ENCODE measurements around the gene ARL8B. TPM values are rescaled to one million over a fixed set of nuclear protein-coding genes. Genes with fewer than 3 reads are reported as not detected.

Gene ARL8B
- total RNA-seq, 2 donors from 2014 or later: 32.8 to 52.6 TPM

DNA sequence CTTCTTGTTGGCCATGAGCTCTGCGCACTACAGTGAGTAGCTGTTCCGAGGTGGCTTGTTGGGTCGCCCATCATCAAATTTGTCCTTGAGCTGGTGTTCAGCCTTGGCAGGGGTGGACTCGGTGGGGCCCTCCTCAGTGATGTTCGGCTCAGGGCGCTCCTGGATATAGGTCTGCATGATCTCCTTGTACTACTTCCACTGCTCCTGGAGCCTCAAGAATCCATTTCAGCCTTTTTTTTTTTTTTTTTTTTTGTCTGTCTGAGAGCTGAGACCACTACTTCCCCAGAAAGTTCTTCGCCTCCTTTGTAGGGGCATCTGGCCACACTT is 39.3 kb upstream of the ARL8B start:
- Histone ChIP-seq H3K9me3 (no peaks in the 10 kb centered on the region), H3K27ac (no peak overlapping the region)

DNA sequence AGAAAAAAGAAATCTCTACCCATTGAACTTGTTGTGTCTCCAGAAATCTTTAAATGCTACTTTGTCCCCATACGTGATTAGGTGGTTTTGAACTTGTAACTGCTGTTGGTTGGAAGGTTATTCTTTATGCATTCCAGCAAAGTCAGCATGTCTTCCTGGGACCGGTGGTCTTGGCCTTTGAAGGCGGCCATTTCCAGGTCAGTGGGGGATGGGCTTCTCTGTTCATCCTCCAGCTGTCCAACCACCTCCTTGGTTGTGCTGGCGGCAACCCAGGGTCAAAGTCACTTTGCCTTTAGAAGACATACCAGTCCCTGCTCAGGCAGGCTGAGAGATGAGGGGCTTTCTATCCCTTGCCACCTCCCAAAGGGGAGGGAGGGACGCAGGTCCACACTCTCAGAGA is 37.9 kb upstream of the ARL8B start:
- TF ChIP-seq CTCF (IDR thresholded peaks at IDR 0.05): no peak
- Histone ChIP-seq H3K36me3 (no peaks in the 10 kb centered on the region), H3K27ac (no peak overlapping the region), H3K4me3 (no peak overlapping the region), H3K9me3 (no peaks in the 10 kb centered on the region), H3K27me3 (replicated peaks; ENCODE audit: insufficient read depth) (no peaks in the 10 kb centered on the region), H3K4me1 (ENCODE audit: control insufficient read depth in 1 of 2, low read depth in 2 of 2) (peaks cover 0 to 6% of the 10 kb centered on the region in 2 donors)
- ATAC-seq (ENCODE audit: insufficient number of reproducible peaks, low FRiP score, low read depth) (no peak), DNase-seq (ENCODE audit: low spot score) (no peak)

More for the DNA sequence above, 39.3 kb upstream of the ARL8B start:
- DNase-seq (ENCODE audit: low spot score) (no peak), ATAC-seq (ENCODE audit: insufficient number of reproducible peaks, low FRiP score, low read depth) (no peak)
- Histone ChIP-seq H3K4me1 (ENCODE audit: control insufficient read depth in 1 of 2, low read depth in 2 of 2) (peaks cover 0 to 5% of the 10 kb centered on the region in 2 donors), H3K36me3 (no peaks in the 10 kb centered on the region), H3K27me3 (replicated peaks; ENCODE audit: insufficient read depth) (no peaks in the 10 kb centered on the region), H3K4me3 (no peak overlapping the region)
- no peak for TF ChIP-seq CTCF (IDR thresholded peaks at IDR 0.05)

- H3K27ac ChIP-seq: no peak overlapping the region
- no peaks in the 10 kb centered on the region for H3K9me3 ChIP-seq
- no peak overlapping the region for H3K4me3 ChIP-seq
- TF ChIP-seq CTCF (IDR thresholded peaks at IDR 0.05): no peak
- no peaks in the 10 kb centered on the region for H3K36me3 ChIP-seq
- peaks cover 0 to 6% of the 10 kb centered on the region in 2 donors for H3K4me1 ChIP-seq (ENCODE audit: control insufficient read depth in 1 of 2, low read depth in 2 of 2)
- no peak for DNase-seq (ENCODE audit: low spot score)
- no peaks in the 10 kb centered on the region for H3K27me3 ChIP-seq (replicated peaks; ENCODE audit: insufficient read depth)
- ATAC-seq (ENCODE audit: insufficient number of reproducible peaks, low FRiP score, low read depth): no peak
These were observed 35.4 kb upstream of the ARL8B start for GRCh38 chr3:5086708-5087107.

GRCh38 chr3:5087209-5087608 is 34.9 kb upstream of the ARL8B start:
- no peaks in the 10 kb centered on the region for H3K36me3 ChIP-seq
- no peak for TF ChIP-seq CTCF (IDR thresholded peaks at IDR 0.05)

GRCh38 chr3:5090197-5090596 is 31.9 kb upstream of the ARL8B start:
- H3K4me3 ChIP-seq: no peak overlapping the region
- no peak for DNase-seq (ENCODE audit: low spot score)
- no peaks in the 10 kb centered on the region for H3K9me3 ChIP-seq
- H3K36me3 ChIP-seq: no peaks in the 10 kb centered on the region
- peaks cover 0 to 6% of the 10 kb centered on the region in 2 donors for H3K4me1 ChIP-seq (ENCODE audit: control insufficient read depth in 1 of 2, low read depth in 2 of 2)
- H3K27me3 ChIP-seq (replicated peaks; ENCODE audit: insufficient read depth): no peaks in the 10 kb centered on the region
- no peak for TF ChIP-seq CTCF (IDR thresholded peaks at IDR 0.05)
- H3K27ac ChIP-seq: no peak overlapping the region
- no peak for ATAC-seq (ENCODE audit: insufficient number of reproducible peaks, low FRiP score, low read depth)

More at GRCh38 chr3:5087209-5087608, 34.9 kb upstream of the ARL8B start:
- H3K27me3 ChIP-seq (replicated peaks; ENCODE audit: insufficient read depth): no peaks in the 10 kb centered on the region
- H3K4me1 ChIP-seq (ENCODE audit: control insufficient read depth in 1 of 2, low read depth in 2 of 2): peaks cover 0 to 6% of the 10 kb centered on the region in 2 donors
- DNase-seq (ENCODE audit: low spot score) (no peak), ATAC-seq (ENCODE audit: insufficient number of reproducible peaks, low FRiP score, low read depth) (no peak)
- no peak overlapping the region for H3K27ac ChIP-seq
- H3K9me3 ChIP-seq: no peaks in the 10 kb centered on the region
- no peak overlapping the region for H3K4me3 ChIP-seq

All from thoracic aorta (tissue), 2 donors.